GM18505 (cell line): ENCODE measurements around the gene AKAP13.
"Not testable (repeated sequence)": the region's sequence is repeated elsewhere in the genome, so short reads cannot be mapped to it uniquely, and the experiment has no call there.

Experiments
- ATAC-seq: cut with Tn5 transposase; IDR thresholded peaks from one replicate; pipeline ENCODE4 v1.9.1; 2021; ENCODE audit not compliant: unreplicated experiment
- POLR2A ChIP-seq: IDR thresholded peaks from 4 replicates; pipeline ENCODE4 v1.6.1; 2011; ENCODE audit warnings: borderline replicate concordance; ENCODE audit not compliant: insufficient read depth, insufficient read length; ENCODE audit errors: extremely low read depth

The AKAP13 gene

GRCh38 chr15:85785887-85786780 lies 405.7 kb downstream of the AKAP13 start:
- no peak for TF ChIP-seq POLR2A
- ATAC-seq = peak; percentile 34

GRCh38 chr15:85786781-85787114 lies 406.3 kb downstream of the AKAP13 start:
- ATAC-seq = no peak
- no peak for TF ChIP-seq POLR2A

- no peak for ATAC-seq
- TF ChIP-seq POLR2A = no peak
These were observed 408.5 kb downstream of the AKAP13 start for GRCh38 chr15:85788771-85789495.

- TF ChIP-seq POLR2A = no peak
- ATAC-seq = no peak
These were observed 409.1 kb downstream of the AKAP13 start for GRCh38 chr15:85789496-85789875.

- ATAC-seq = no peak
- TF ChIP-seq POLR2A = no peak
These were observed 411.8 kb downstream of the AKAP13 start for GRCh38 chr15:85792102-85792731.

- no peak for ATAC-seq
These were observed 412.6 kb downstream of the AKAP13 start for GRCh38 chr15:85792912-85793590.

GRCh38 chr15:85793641-85794597 lies 413.5 kb downstream of the AKAP13 start:
- peak; percentile 48 for ATAC-seq
- no peak for TF ChIP-seq POLR2A

More at GRCh38 chr15:85792912-85793590, 412.6 kb downstream of the AKAP13 start:
- no peak for TF ChIP-seq POLR2A

- TF ChIP-seq POLR2A = peak; percentile 63
- ATAC-seq = peak; percentile 98
These were observed 414.4 kb downstream of the AKAP13 start, which contains the start of gene KLHL25 for GRCh38 chr15:85794598-85795336. Gene KLHL25 (minus strand): TSS chr15:85794925. CDS start chr15:85769810, 25,115 bp downstream.

GRCh38 chr15:85795337-85796305 lies 415.2 kb downstream of the AKAP13 start:
- ATAC-seq = no peak
- no peak for TF ChIP-seq POLR2A

GRCh38 chr15:85796371-85796770 lies 416.0 kb downstream of the AKAP13 start:
- not testable (repeated sequence) for ATAC-seq
